HepG2 (cell line): ENCODE data around the gene NEURL2. TPM values are rescaled to one million over a fixed set of nuclear protein-coding genes. Genes with fewer than 3 reads are reported as not detected.

Experiments used
- EP300 ChIP-seq, 3 experiments: sonication (generic) in 1 of 3; formaldehyde crosslinking in 1 of 3; IDR thresholded peaks; 2 replicates each; pipeline versions ENCODE4 v1.5.1 to v1.6.1; 2011 to 2020; ENCODE audit warnings: low read depth in 2 of 3, low read length in 2 of 3, borderline replicate concordance in 1 of 3, improper control_type of control experiment in 1 of 3, mild to moderate bottlenecking in 1 of 3, missing genetic modification reagents in 1 of 3, moderate library complexity in 1 of 3
- NCOA1 ChIP-seq: sonication (generic); formaldehyde crosslinking; IDR thresholded peaks from 2 replicates; pipeline ENCODE4 v1.9.0; 2021; ENCODE audit warnings: missing genetic modification reagents
- SETDB1 ChIP-seq: sonication (generic); formaldehyde crosslinking; IDR thresholded peaks from 2 replicates; pipeline ENCODE4 v1.5.1; 2020; ENCODE audit warnings: missing genetic modification reagents, mild to moderate bottlenecking, borderline replicate concordance
- SNRNP70 ChIP-seq: fragments of 200-400 bp; formaldehyde crosslinking; IDR thresholded peaks from 2 replicates; pipeline ENCODE4 v1.6.1; 2017; ENCODE audit warnings: mild to moderate bottlenecking, low read depth, low read length, moderate library complexity
- ZNF879 ChIP-seq: sonication (generic); formaldehyde crosslinking; IDR thresholded peaks from 2 replicates; pipeline ENCODE4 v1.8.1; 2023; ENCODE audit warnings: missing genetic modification reagents
- polyA plus RNA-seq, 8 experiments: library from polyadenylated mRNA; depleted of rRNA in 3 of 8; stranded (reverse) in 7 of 8; unstranded in 1 of 8; fragments of >200 nt; fragmentation: Illumina TruSeq in 4 of 8; extraction: Trizol in 4 of 8; gene quantifications; 2 replicates each; pipeline versions ENCODE4 v1.2.1 to v1.2.3, GENCODE V29; 2011 to 2016; ENCODE audit warnings: low read depth in 4 of 8, missing spikeins in 1 of 8, mixed read lengths in 1 of 8; ENCODE audit not compliant: insufficient read depth in 1 of 8
- total RNA-seq, 5 experiments: library from RNA; depleted of rRNA; stranded (reverse); fragments of >200 nt; fragmentation: Illumina TruSeq; extraction: Trizol; gene quantifications; 2 replicates each; pipeline ENCODE4 v1.2.3, GENCODE V29; 2016; ENCODE audit warnings: low read depth in 1 of 5
- TF ChIP-seq, protein P1 (sequence below): sonication (generic); formaldehyde crosslinking; IDR thresholded peaks from 2 replicates; pipeline ENCODE4 v1.5.1; 2020; ENCODE audit warnings: mild to moderate bottlenecking, missing genetic modification reagents, borderline replicate concordance
- TF ChIP-seq, protein P2 (sequence below): sonication (generic); formaldehyde crosslinking; IDR thresholded peaks from 2 replicates; pipeline ENCODE4 v1.4.0; 2020; ENCODE audit warnings: mild to moderate bottlenecking, missing genetic modification reagents
- TF ChIP-seq, protein P3 (sequence below): sonication (generic); formaldehyde crosslinking; conservative IDR thresholded peaks from 2 replicates; pipeline ENCODE4 v1.5.0; 2020; ENCODE audit warnings: missing genetic modification reagents
- TF ChIP-seq, protein P4 (sequence below): sonication (generic); formaldehyde crosslinking; conservative IDR thresholded peaks from 2 replicates; pipeline ENCODE4 v1.8.0; 2022; ENCODE audit warnings: mild to moderate bottlenecking, moderate library complexity, missing genetic modification reagents
- TF ChIP-seq, protein P5 (sequence below): sonication (generic); formaldehyde crosslinking; IDR thresholded peaks from 2 replicates; pipeline ENCODE4; 2020; ENCODE audit warnings: missing genetic modification reagents, mild to moderate bottlenecking, borderline replicate concordance
- TF ChIP-seq, protein P6 (sequence below): sonication (generic); formaldehyde crosslinking; IDR thresholded peaks from 2 replicates; pipeline ENCODE4 v1.5.0; 2020; ENCODE audit warnings: missing genetic modification reagents

The NEURL2 gene
- total and polyA plus RNA-seq, 2 of the 13 experiments (the other 11 are each of a cell fraction or from before 2014, with no cell fraction given) = 7.2 to 9.7 TPM

DNA sequence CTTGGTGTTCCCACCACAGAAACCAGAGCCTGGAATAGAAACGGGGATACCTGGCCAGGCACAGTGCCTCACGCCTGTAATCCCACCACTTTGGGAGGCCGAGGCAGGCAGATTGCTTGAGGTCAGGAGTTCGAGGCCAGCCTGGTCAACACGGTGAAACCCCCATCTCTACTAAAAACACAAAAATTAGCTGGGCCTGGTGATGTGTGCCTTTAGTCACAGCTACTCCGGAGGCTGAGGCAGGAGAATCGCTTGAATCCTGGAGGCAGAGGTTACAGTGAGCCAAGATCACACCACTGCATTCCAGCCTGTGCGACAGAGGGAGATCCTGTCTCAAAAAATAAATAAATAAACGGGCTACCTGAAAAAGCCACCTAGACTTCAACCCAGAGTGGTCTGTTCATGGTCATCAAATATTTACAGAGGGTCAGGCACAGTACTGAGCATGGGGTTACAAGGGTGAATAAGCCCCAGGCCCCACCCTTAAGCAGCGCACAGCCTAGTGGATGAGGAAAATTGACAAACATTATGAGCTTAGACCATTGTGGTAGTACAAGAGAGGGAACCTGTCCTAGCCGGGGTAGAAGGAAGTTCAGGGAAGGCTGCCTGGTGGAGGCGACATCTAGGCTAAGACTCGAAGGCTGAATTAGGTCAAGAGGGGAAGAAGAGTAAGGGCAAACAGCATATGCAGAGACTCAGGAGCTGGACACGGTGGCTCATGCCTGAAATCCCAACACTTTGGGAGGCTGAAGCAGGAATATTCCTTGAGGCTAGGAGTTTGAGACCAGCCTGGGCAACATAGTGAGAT, 36.3 kb upstream of the NEURL2 start (continued):
- TF ChIP-seq EP300 (IDR thresholded peaks at IDR 0.05; ENCODE audit: low read depth in 2 of 2, low read length in 2 of 2) (peak; percentile 63 to 93; a peak in 3 of 4 replicates), EP300 (CRISPR knock-in tag; IDR thresholded peaks at IDR 0.05; ENCODE audit: borderline replicate concordance) (no peak; the same call in 1 of the 2 replicates), NCOA1 (CRISPR knock-in tag) (peak; percentile 26), SNRNP70 (no peak), SETDB1 (CRISPR knock-in tag) (no peak), ZNF879 (CRISPR knock-in tag) (0 out of 2 replicates have a peak, but pooled peaks have one; percentile 39)
- TF ChIP-seq, protein P1, sequence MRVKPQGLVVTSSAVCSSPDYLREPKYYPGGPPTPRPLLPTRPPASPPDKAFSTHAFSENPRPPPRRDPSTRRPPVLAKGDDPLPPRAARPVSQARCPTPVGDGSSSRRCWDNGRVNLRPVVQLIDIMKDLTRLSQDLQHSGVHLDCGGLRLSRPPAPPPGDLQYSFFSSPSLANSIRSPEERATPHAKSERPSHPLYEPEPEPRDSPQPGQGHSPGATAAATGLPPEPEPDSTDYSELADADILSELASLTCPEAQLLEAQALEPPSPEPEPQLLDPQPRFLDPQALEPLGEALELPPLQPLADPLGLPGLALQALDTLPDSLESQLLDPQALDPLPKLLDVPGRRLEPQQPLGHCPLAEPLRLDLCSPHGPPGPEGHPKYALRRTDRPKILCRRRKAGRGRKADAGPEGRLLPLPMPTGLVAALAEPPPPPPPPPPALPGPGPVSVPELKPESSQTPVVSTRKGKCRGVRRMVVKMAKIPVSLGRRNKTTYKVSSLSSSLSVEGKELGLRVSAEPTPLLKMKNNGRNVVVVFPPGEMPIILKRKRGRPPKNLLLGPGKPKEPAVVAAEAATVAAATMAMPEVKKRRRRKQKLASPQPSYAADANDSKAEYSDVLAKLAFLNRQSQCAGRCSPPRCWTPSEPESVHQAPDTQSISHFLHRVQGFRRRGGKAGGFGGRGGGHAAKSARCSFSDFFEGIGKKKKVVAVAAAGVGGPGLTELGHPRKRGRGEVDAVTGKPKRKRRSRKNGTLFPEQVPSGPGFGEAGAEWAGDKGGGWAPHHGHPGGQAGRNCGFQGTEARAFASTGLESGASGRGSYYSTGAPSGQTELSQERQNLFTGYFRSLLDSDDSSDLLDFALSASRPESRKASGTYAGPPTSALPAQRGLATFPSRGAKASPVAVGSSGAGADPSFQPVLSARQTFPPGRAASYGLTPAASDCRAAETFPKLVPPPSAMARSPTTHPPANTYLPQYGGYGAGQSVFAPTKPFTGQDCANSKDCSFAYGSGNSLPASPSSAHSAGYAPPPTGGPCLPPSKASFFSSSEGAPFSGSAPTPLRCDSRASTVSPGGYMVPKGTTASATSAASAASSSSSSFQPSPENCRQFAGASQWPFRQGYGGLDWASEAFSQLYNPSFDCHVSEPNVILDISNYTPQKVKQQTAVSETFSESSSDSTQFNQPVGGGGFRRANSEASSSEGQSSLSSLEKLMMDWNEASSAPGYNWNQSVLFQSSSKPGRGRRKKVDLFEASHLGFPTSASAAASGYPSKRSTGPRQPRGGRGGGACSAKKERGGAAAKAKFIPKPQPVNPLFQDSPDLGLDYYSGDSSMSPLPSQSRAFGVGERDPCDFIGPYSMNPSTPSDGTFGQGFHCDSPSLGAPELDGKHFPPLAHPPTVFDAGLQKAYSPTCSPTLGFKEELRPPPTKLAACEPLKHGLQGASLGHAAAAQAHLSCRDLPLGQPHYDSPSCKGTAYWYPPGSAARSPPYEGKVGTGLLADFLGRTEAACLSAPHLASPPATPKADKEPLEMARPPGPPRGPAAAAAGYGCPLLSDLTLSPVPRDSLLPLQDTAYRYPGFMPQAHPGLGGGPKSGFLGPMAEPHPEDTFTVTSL (CRISPR knock-in tag) = peak; percentile 86; the same call in 1 of the 2 replicates
- TF ChIP-seq, protein P2, sequence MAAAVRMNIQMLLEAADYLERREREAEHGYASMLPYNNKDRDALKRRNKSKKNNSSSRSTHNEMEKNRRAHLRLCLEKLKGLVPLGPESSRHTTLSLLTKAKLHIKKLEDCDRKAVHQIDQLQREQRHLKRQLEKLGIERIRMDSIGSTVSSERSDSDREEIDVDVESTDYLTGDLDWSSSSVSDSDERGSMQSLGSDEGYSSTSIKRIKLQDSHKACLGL (CRISPR knock-in tag) = no peak
- TF ChIP-seq, protein P3, sequence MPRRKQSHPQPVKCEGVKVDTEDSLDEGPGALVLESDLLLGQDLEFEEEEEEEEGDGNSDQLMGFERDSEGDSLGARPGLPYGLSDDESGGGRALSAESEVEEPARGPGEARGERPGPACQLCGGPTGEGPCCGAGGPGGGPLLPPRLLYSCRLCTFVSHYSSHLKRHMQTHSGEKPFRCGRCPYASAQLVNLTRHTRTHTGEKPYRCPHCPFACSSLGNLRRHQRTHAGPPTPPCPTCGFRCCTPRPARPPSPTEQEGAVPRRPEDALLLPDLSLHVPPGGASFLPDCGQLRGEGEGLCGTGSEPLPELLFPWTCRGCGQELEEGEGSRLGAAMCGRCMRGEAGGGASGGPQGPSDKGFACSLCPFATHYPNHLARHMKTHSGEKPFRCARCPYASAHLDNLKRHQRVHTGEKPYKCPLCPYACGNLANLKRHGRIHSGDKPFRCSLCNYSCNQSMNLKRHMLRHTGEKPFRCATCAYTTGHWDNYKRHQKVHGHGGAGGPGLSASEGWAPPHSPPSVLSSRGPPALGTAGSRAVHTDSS = no peak
- TF ChIP-seq, protein P4, sequence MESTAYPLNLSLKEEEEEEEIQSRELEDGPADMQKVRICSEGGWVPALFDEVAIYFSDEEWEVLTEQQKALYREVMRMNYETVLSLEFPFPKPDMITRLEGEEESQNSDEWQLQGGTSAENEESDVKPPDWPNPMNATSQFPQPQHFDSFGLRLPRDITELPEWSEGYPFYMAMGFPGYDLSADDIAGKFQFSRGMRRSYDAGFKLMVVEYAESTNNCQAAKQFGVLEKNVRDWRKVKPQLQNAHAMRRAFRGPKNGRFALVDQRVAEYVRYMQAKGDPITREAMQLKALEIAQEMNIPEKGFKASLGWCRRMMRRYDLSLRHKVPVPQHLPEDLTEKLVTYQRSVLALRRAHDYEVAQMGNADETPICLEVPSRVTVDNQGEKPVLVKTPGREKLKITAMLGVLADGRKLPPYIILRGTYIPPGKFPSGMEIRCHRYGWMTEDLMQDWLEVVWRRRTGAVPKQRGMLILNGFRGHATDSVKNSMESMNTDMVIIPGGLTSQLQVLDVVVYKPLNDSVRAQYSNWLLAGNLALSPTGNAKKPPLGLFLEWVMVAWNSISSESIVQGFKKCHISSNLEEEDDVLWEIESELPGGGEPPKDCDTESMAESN (CRISPR knock-in tag) = peak; percentile 83; the same call in 1 of the 2 replicates
- TF ChIP-seq, protein P5, sequence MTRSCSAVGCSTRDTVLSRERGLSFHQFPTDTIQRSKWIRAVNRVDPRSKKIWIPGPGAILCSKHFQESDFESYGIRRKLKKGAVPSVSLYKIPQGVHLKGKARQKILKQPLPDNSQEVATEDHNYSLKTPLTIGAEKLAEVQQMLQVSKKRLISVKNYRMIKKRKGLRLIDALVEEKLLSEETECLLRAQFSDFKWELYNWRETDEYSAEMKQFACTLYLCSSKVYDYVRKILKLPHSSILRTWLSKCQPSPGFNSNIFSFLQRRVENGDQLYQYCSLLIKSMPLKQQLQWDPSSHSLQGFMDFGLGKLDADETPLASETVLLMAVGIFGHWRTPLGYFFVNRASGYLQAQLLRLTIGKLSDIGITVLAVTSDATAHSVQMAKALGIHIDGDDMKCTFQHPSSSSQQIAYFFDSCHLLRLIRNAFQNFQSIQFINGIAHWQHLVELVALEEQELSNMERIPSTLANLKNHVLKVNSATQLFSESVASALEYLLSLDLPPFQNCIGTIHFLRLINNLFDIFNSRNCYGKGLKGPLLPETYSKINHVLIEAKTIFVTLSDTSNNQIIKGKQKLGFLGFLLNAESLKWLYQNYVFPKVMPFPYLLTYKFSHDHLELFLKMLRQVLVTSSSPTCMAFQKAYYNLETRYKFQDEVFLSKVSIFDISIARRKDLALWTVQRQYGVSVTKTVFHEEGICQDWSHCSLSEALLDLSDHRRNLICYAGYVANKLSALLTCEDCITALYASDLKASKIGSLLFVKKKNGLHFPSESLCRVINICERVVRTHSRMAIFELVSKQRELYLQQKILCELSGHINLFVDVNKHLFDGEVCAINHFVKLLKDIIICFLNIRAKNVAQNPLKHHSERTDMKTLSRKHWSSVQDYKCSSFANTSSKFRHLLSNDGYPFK (CRISPR knock-in tag) = peak; percentile 37; the same call in 1 of the 2 replicates
- TF ChIP-seq, protein P6, sequence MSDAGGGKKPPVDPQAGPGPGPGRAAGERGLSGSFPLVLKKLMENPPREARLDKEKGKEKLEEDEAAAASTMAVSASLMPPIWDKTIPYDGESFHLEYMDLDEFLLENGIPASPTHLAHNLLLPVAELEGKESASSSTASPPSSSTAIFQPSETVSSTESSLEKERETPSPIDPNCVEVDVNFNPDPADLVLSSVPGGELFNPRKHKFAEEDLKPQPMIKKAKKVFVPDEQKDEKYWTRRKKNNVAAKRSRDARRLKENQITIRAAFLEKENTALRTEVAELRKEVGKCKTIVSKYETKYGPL (CRISPR knock-in tag) = no peak
